GM19395 (cell line): ENCODE results near the gene SLC2A4RG.

Experiments
- ATAC-seq: cut with Tn5 transposase; IDR thresholded peaks from one replicate; pipeline ENCODE4 v1.9.1; 2021; ENCODE audit warnings: mild to moderate bottlenecking, moderate library complexity; ENCODE audit not compliant: unreplicated experiment

Gene SLC2A4RG

GRCh38 chr20:63751471-63752271 is 12.1 kb downstream of the SLC2A4RG start:
- no peak for ATAC-seq

- ATAC-seq = no peak
Observed at GRCh38 chr20:63752411-63753101, 13.0 kb downstream of the SLC2A4RG start.

DNA sequence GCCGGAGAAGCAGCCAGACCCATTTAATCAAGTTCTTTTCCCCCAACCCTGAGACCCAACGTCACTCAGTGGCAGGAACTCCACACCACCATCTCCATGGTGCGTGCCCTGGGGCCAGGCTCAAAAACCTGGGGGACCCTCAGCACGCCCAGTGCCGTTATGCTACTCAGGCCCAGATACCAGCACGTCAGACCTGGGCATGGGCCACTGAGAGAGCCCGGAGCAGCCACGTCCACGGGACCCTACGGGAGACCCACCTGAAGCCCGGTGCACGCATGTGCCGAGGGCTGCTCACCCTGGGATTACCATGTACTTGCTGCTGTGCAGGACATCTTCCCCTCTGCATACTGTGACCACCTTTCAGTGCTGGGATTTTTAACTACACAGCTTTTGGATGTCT is 13.8 kb downstream of the SLC2A4RG start:
- ATAC-seq = no peak

- ATAC-seq = no peak
Observed at GRCh38 chr20:63754008-63754407, 14.4 kb downstream of the SLC2A4RG start.

DNA sequence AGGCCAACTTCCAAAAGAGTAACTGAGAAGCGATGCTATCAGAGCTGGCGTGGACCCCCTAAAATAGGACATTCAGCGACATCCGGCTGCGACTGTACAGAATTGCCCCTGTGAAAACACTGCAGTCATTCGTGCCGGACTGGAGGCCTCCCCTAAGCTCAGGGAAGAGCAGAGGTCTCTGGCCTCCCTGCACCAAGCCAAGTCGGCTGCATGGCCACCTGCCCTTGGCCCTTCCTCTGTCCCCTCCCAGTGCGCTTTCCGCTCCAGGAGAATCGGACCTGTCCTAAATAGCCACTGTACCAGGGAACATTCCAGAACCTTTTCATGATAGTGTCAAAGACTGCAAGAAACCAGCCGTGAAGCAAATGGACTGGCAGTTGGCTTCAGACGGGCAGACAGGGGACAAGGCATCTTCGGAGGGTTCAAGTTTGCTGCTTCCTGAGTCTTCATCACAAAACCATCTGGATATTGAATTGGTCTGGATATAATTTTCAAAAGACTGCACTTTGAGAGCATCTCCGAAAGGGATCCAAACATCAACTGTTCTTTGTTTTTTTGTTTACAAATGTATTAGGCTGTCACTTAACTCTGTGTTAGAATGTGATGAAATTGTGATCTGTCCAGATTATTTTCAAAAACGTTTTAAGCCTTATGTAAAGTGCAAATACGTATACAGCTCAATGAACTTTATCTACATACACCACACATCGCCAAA is 16.5 kb downstream of the SLC2A4RG start:
- no peak for ATAC-seq

DNA sequence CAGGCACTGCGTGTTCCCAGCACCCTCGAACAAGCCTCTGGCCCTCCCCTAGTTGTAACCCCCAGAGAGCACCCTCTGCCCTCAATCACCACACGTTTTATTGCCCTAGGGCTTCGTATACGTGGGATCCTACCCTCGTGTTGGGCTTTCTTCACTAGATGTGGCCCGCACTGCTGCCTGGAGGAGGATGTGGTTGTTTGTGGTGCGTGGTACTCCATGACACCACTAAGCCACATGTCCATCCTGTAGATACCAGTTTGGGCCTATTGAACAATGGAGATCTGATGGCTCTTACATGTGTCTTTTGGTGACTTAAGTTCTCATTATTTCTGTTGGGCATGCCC is 17.0 kb downstream of the SLC2A4RG start:
- ATAC-seq = no peak

- ATAC-seq = no peak
Observed at GRCh38 chr20:63758152-63758551, 18.6 kb downstream of the SLC2A4RG start.

DNA sequence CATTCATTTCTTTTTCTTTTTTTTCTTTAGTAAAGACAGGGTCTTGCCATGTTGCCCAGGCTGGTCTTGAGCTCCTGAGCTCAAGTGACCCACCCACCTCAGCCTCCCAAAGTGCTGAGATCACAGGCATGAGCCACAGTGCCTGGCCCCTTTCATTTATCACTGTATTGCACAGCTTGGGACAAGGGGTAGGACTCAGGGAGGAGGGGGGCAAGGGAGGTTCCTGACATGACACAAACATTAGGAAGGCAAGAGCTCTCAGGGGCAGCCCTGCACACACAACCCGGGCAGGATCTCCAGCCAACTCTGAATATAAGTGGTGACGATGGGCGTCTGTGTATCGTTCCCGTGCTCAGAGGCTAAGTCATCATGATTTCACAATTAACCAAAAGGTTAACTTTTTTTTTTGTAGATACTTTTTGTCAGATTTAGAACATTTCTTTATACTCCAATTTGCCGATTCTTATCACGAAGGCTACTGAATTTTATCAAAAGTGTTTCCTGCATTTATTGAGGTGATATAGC is 19.9 kb downstream of the SLC2A4RG start:
- no peak for ATAC-seq

DNA sequence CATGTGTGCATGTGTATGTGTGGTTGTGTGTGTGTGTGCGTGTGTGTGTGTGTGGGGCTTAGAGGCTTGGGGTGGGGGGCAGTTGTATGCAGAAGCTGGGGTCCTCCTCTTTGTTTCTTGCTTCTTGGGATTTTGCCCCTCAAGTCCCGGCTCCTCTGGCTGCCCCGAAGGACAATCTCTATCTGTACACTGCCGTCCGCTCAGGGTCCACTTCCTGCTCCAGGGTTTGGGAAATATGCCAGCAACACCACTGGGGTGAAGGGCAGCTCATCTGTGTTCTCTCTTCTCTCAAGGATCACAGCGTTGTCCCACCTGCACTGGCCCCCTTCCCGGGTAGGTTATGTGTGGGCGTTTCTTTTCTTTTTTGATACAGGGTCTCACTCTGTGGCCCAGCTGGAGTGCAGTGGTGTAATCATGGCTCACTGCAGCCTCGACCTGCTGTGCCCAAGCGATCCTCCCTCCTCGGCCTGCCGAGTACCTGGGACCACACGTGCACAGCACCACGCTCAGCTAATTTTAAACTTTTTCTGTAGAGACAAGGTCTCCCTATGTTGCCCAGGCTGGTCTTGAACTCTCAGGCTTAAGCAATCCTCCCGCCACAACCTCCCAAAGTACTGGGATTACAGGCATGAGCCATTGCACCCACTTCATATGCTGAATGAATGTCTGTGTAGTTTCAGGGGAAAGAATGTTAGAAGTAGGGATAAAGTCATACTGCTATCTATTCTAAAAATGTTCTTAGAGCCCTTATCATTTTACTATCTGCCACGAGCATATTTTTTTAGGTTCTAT is 25.7 kb downstream of the SLC2A4RG start:
- ATAC-seq = no peak

GRCh38 chr20:63765902-63766301 is 26.3 kb downstream of the SLC2A4RG start:
- ATAC-seq = no peak

GRCh38 chr20:63766695-63767426 is 27.3 kb downstream of the SLC2A4RG start:
- ATAC-seq = no peak

- no peak for ATAC-seq
Observed at GRCh38 chr20:63767456-63767855, 27.9 kb downstream of the SLC2A4RG start.

DNA sequence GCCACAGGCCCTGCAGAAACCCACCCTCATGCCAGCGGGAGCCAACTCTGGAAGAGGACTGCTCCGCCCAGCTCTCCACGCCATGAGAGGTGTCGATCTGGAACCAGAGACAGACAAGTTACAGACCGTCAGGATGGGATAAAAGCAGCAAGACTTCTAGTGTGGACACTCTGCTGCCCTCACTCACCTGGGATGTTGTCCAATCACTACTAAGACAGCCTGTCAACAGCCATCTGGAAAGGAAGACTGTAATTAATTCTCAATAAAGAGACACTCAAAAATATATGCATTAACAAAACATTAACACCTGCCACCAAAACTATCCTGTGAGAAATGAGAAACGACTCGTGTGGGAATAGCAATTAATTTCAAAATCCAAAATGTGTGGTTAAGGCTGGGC is 28.3 kb downstream of the SLC2A4RG start:
- no peak for ATAC-seq

DNA sequence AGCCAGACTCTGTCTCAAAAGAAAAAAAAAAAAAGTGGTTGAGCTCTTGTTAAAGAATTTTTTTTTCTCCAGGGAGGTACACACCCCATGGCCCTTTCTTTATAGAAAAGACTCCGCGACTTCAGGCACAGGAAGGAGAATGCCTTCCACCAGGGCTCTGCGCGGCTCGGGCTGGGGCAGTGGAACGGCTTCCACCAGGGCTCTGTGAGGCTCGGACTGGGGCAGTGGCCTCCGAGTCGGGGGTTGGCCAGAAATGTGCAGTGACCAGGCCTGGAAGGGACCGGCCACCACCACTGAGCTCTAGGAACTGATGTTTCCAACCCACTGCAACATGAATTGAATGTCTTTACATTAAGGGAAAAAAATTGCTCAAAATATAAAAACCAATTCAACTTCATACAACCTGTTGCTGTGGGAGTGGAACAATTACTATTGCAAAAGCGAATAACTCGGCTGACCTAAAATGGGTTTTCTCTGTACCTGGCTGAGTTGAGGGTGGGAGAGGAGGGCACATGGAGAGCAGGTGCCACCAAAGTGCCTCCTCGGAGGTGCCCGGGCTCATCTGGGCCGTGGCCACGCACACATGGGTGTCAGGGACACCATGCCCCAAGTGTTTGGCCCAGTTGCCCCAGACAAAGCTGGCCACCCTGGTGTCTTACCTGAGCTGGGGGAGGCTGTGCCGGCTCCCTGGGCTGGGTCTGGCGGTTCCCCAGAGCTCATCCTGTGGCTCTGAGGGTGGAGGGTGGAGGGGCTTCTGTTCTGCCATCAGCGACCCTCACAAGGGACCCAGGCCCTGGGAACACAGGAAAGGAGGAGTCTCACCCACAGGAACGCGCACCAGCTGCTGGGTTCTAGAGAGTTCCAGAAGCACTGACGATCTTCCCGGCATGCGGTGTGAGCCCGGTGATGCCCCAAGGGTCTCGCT is 29.3 kb downstream of the SLC2A4RG start:
- ATAC-seq = no peak

- ATAC-seq = no peak
Observed at GRCh38 chr20:63769891-63770474, 30.4 kb downstream of the SLC2A4RG start.

DNA sequence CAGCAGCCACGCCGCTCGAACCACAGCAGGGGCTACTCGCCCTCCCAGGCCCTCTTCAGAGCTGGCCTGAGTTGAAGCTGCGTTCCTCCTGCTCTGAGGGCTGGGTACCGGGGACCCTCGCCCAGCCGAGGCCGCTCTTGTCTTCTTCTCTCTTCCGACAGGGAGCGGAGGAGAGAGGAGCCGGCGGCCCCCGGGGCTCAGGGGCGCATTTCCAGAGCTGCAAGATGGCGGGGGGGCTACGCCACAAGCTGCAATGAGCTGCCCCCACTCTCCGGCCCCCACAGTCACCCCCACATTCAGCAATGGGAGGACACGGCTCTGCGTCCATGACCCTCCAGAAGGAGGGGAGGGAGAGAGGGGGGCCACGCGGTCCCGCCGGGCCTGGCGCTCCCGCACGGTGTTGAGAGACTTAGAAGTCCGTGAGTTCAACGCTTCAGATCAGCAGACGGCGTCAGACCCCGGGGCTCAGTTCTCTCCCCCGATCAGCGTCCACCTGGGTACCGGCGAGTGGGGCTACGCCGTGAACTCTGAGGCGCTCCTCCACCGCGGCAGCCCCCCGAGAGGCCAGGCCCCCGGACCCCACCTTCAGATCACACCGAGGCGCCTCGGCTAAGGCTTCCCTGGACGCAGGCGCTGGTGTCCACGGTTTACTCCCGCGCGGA is 31.6 kb downstream of the SLC2A4RG start:
- ATAC-seq = no peak

DNA sequence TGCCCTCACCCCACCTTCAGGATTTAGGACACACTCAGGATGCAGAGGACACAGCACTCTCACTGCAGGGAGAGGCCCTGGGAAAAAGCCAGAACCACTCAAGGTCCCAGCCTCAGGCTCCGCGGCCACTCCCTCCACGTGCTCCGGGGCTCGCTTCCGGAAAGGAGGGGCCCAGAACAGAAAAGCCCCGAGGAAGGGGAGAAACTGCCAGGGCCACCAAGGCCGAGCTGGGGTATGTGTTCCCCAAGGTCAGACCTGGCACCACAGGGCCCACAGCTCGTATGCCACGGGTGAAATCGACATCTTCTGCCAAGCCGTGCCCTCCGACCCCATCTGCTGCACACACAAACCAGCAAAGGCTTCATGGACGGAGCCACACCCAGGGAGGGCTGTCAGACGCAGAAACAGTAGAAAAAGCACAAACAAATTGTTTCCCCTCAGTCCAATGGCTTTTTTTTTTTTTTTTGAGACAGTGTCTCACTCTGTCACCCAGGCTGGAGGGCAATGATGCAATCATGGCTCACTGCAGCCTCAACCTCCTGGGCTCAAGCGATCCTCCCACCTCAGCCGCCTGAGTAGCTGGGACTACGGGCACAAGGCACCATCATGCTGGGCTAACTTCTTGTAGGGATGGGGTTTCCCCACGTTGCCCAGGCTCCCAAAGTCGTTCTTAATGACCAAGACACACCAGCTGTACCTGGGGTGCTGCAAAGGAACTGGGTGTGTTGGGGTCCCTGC is 33.4 kb downstream of the SLC2A4RG start:
- no peak for ATAC-seq
